T-helper 17 cell (primary cell): ENCODE data around the gene CST11. TPM values are rescaled to one million over a fixed set of nuclear protein-coding genes. Genes with fewer than 3 reads are reported as not detected.
"Not testable (repeated sequence)": the region's sequence is repeated elsewhere in the genome, so short reads cannot be mapped to it uniquely, and the experiment has no call there.

Source experiments
- ATAC-seq: fragments of 150-1000 bp; cut with Tn5 transposase; 2 replicates; pipeline ENCODE4 v1.10.0; 2021; ENCODE audit warnings: mild to moderate bottlenecking, moderate library complexity
- DNase-seq, 3 donors: peaks; one replicate each; pipeline versions ENCODE4 v3.0.0 to v3.0.0-alpha.2; 2020 to 2021
- H3K9me3 ChIP-seq: one replicate; pipeline ENCODE4 v1.7.0; 2013; ENCODE audit warnings: low read length, mild to moderate bottlenecking; ENCODE audit not compliant: control insufficient read depth, poor library complexity, severe bottlenecking
- H3K27ac Mint-ChIP-seq: one replicate; pipeline ENCODE4 v1.8.0; 2022; ENCODE audit warnings: mild to moderate bottlenecking, moderate library complexity, mixed read lengths
- H3K27me3 Mint-ChIP-seq: one replicate; pipeline ENCODE4 v1.8.0; 2022; ENCODE audit warnings: mixed read lengths
- H3K36me3 Mint-ChIP-seq: one replicate; pipeline ENCODE4 v1.8.0; 2022; ENCODE audit warnings: low read depth, mixed read lengths
- H3K4me1 Mint-ChIP-seq: one replicate; pipeline ENCODE4 v1.8.0; 2022; ENCODE audit warnings: mild to moderate bottlenecking, mixed read lengths
- H3K4me3 Mint-ChIP-seq: one replicate; pipeline ENCODE4 v1.8.0; 2022; ENCODE audit warnings: mild to moderate bottlenecking, moderate library complexity, mixed read lengths
- total RNA-seq, 4 donors: library from RNA in 2 of 4; stranded (reverse) in 2 of 4; gene quantifications; one replicate each; pipeline ENCODE4 v1.2.3 and lab custom pipeline; 2022 to 2026

Gene CST11
- total RNA-seq, 2 donors from 2014 or later: not detected

DNA sequence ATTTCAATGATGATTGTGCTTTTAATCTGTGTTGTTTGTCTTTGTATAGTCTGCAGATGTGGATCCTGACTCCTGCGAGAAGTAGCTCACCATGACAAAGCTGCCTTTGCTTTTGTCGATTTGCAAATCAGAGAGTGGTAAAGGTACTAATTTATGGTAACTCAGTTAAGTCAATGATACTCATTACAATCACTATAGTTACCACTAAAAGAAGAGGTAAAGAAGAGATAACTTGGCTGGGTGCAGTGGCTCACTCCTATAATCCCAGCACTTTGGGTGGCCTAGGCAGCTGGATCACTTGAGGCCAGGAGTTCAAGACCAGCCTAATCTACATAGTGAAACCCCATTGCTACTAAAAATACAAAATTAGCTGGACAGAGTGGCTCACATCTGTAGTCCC is 20.6 kb upstream of the CST11 start:
- H3K4me3 Mint-ChIP-seq, H3K4me1 Mint-ChIP-seq: not testable (repeated sequence)

DNA sequence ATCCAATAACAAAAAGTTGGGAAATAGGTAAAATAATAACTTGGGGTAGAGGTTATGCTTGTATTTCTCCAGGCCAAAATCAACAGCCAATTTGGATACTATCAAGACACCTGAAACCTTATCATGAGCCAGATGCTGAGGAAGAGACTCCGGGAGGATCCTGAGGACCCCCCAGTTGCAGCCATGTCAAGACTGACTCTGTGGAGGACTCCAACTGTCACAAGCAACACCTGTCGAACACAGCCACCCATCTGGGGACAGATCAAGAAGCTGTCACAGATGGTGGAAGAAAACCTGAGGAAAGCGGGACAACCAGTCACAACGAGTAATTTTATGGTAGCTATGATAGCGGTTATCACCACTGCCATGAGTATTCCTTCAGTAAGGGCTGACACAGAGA is 19.6 kb upstream of the CST11 start:
- not testable (repeated sequence) for H3K4me3 Mint-ChIP-seq, H3K4me1 Mint-ChIP-seq, H3K36me3 Mint-ChIP-seq, ATAC-seq, H3K9me3 ChIP-seq, DNase-seq, H3K27ac Mint-ChIP-seq
- peaks cover 21% of the 10 kb centered on the region for H3K27me3 Mint-ChIP-seq

More for the DNA sequence above, 20.6 kb upstream of the CST11 start:
- not testable (repeated sequence) for H3K36me3 Mint-ChIP-seq, ATAC-seq, H3K9me3 ChIP-seq, DNase-seq, H3K27ac Mint-ChIP-seq
- H3K27me3 Mint-ChIP-seq: peaks cover 20% of the 10 kb centered on the region

DNA sequence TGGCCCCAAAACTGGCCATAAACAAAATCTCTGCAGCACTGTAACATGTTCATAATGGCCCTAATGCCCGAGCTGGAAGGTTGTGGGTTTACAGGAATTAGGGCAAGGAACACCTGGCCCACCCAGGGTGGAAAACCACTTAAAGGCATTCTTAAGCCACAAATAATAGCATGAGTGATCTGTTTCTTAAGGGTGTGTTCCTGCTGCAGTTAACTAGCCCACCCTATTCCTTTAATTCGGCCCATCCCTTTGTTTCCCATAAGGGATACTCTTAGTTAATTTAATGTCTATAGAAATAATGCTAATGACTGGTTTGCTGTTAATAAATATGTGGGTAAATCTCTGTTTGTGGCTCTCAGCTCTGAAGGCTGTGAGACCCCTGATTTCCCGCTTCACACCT is 14.3 kb upstream of the CST11 start:
- DNase-seq, ATAC-seq, H3K9me3 ChIP-seq, H3K4me1 Mint-ChIP-seq, H3K27ac Mint-ChIP-seq, H3K36me3 Mint-ChIP-seq, H3K4me3 Mint-ChIP-seq: not testable (repeated sequence)
- peaks cover 24% of the 10 kb centered on the region for H3K27me3 Mint-ChIP-seq

GRCh38 chr20:23461180-23461579 is 8.5 kb upstream of the CST11 start:
- no peaks in the 10 kb centered on the region for H3K36me3 Mint-ChIP-seq
- H3K9me3 ChIP-seq: no peaks in the 10 kb centered on the region
- ATAC-seq (no peak), DNase-seq (no peak)
- no peak overlapping the region for H3K4me3 Mint-ChIP-seq
- peaks cover 5% of the 10 kb centered on the region for H3K4me1 Mint-ChIP-seq
- H3K27ac Mint-ChIP-seq: no peak overlapping the region
- H3K27me3 Mint-ChIP-seq: peaks cover 46% of the 10 kb centered on the region

DNA sequence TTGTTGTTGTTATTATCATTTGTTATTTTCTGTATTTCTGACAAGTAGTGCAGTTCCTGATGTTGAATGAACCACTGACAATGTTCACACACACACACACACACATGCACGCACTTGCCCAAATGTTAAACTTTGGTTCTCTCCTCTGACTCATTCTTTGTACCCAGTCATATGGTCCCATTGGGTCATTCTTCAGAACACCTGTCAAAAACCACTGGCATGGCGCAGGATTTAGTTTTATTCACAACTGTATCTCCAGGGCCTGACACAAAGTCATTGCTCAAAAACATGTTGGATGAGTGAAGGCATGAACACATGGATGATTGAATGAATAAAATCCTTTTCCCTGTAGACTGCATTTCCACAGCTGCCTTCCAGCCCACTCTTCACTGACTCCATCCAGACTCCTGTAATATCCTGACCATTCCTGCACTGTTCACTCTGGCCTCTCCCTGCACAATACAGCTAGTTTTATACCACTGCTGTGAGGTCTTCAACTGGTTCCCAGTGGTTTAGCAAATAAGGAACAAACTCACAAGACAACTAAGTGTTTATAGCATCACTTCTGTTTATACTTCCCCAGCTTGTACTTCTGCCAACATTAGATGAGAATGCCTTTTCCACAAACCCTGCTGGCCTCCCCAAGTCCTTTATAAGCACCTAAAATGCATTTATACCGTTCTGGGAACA is 6.9 kb upstream of the CST11 start:
- ATAC-seq (no peak), DNase-seq (no peak)
- Mint-ChIP-seq H3K4me1 (peaks cover 5% of the 10 kb centered on the region), H3K27me3 (peaks cover 51% of the 10 kb centered on the region), H3K36me3 (no peaks in the 10 kb centered on the region), H3K27ac (no peak overlapping the region), H3K4me3 (no peak overlapping the region)
- H3K9me3 ChIP-seq: no peaks in the 10 kb centered on the region

DNA sequence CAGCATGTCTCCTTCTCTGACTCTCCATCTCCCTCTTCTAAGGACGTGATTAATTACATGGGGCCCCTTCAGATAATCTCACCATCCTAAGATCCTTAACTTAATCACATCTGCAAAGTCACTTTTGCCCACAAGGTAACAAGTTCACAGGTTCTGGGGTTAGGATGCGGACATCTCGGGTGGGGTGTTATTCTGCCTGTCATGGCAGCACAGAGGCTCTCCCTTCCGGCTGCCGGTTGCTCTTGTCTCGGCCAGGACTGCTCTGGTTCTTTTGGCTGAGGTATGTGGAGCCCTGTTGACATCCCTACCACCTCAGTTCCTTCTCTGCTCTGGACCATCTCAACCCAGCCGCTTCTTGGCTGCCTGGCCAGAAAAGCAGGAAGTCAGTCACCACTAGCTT is 4.2 kb upstream of the CST11 start:
- H3K4me3 Mint-ChIP-seq: no peak overlapping the region
- DNase-seq (no peak), ATAC-seq (no peak)

DNA sequence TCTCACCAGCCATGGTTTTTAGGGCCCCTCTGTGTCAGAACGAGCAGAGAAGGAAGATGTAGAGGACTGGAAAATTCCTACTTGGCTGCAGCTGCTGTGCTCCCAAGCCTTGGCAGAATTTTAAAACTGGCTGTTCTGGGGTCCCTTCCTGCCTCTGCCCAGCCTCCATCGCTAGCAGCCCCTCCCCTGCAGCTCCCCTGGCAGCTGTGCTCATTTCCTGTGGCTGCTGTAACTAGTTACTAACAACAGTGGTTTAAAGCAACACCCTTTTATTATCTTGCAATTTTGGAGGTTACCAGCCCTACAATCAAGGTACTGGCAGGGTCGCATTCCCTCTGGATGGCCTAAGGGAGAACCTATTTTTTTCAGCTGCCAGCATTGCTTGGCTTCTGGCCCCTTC is 3.7 kb upstream of the CST11 start:
- DNase-seq (no peak), ATAC-seq (no peak)
- H3K4me3 Mint-ChIP-seq: peak overlapping the region; percentile 43
- H3K36me3 Mint-ChIP-seq: no peaks in the 10 kb centered on the region
- H3K9me3 ChIP-seq: no peaks in the 10 kb centered on the region
- H3K4me1 Mint-ChIP-seq: peaks cover 5% of the 10 kb centered on the region
- H3K27me3 Mint-ChIP-seq: peaks cover 51% of the 10 kb centered on the region
- no peak overlapping the region for H3K27ac Mint-ChIP-seq

More for the DNA sequence above, 4.2 kb upstream of the CST11 start:
- Mint-ChIP-seq H3K27ac (peak overlapping the region; percentile 56), H3K4me1 (peaks cover 5% of the 10 kb centered on the region), H3K27me3 (peaks cover 46% of the 10 kb centered on the region), H3K36me3 (no peaks in the 10 kb centered on the region)
- no peaks in the 10 kb centered on the region for H3K9me3 ChIP-seq

GRCh38 chr20:23455639-23456038 is 3.0 kb upstream of the CST11 start:
- peaks cover 53% of the 10 kb centered on the region for H3K27me3 Mint-ChIP-seq
- peaks cover 5% of the 10 kb centered on the region for H3K4me1 Mint-ChIP-seq
- no peak for ATAC-seq
- DNase-seq: no peak
- H3K27ac Mint-ChIP-seq: no peak overlapping the region
- H3K4me3 Mint-ChIP-seq: no peak overlapping the region
- no peaks in the 10 kb centered on the region for H3K9me3 ChIP-seq
- H3K36me3 Mint-ChIP-seq: peaks cover 4% of the 10 kb centered on the region

DNA sequence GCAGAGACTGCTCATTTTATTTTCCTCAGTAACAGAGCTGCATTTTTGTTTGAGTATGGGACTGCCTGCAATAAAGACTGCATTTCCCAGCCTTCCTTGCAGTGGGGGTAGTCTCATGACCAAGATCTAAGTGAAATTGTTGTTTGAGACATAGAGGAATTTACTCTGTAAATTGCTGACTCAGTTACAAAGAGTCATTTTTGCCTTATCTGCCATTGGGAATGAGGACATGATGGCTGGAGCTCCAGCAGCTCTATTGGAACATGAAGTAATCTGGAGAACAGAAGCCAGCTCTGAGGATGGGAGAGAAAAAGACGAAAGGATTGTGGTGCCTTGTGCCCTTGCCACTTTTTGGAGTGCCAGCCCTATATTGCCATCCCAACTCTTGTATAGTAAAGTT is 2.1 kb upstream of the CST11 start:
- H3K9me3 ChIP-seq: no peaks in the 10 kb centered on the region
- Mint-ChIP-seq H3K27ac (no peak overlapping the region), H3K4me1 (peaks cover 5% of the 10 kb centered on the region), H3K36me3 (peaks cover 4% of the 10 kb centered on the region), H3K4me3 (no peak overlapping the region), H3K27me3 (peaks cover 49% of the 10 kb centered on the region)
- ATAC-seq: no peak
- DNase-seq: no peak

DNA sequence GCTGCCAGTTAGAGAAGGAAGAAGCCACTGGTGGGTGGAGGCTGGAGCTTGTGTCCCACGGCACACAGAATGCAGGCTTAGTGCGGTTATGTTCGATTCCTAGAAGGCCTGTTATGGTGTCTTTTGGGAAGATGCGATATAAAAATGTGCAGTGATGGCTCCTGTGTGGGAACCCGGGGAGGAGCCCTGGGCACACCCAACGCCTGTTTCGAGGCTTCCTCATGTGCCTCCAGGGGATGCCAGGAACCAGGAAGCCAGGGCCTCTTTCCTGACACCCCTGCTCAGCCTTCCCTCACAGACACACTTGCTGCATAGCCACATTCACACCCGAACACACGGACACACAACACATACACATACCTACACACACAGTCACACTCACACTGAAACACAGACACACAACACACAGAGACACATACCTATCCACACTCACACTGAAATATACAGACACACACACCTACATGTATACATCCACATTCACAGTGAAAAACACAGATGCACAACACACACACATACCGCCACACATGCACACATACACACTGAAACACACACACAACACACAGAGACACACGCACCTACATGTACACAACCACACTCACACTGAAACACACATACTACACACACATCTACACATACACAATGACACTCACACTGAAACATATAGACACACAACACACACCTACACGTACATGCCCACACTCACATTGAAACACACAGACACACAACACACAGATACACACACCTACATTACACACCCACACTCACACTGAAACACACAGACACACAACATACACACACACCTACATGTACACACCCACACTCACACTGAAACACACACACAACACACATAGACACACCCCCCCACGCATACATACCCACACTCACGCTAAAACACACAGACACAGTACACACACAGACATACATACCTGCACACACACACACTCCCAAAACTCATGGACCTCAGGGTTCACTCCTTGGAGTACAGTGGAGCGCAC is 1.2 kb upstream of the CST11 start:
- H3K4me3 Mint-ChIP-seq: no peak overlapping the region
- peaks cover 4% of the 10 kb centered on the region for H3K36me3 Mint-ChIP-seq
- no peak for ATAC-seq
- peaks cover 39% of the 10 kb centered on the region for H3K27me3 Mint-ChIP-seq
- DNase-seq: no peak
- H3K9me3 ChIP-seq: no peaks in the 10 kb centered on the region
- peaks cover 5% of the 10 kb centered on the region for H3K4me1 Mint-ChIP-seq
- H3K27ac Mint-ChIP-seq: no peak overlapping the region

- H3K4me3 Mint-ChIP-seq: no peak overlapping the region
- no peak for ATAC-seq
- peaks cover 25% of the 10 kb centered on the region for H3K27me3 Mint-ChIP-seq
These were observed 654 bp downstream of the CST11 start for GRCh38 chr20:23451956-23452487.

GRCh38 chr20:23450877-23451276 is 1.8 kb downstream of the CST11 start:
- H3K9me3 ChIP-seq: no peaks in the 10 kb centered on the region
- Mint-ChIP-seq H3K36me3 (peaks cover 4% of the 10 kb centered on the region), H3K27ac (no peak overlapping the region), H3K27me3 (peaks cover 18% of the 10 kb centered on the region), H3K4me1 (no peaks in the 10 kb centered on the region), H3K4me3 (no peak overlapping the region)
- ATAC-seq: no peak
- DNase-seq: no peak

More at GRCh38 chr20:23451956-23452487, 654 bp downstream of the CST11 start:
- H3K27ac Mint-ChIP-seq: no peak overlapping the region
- DNase-seq: no peak
- H3K9me3 ChIP-seq: no peaks in the 10 kb centered on the region
- peaks cover 4% of the 10 kb centered on the region for H3K36me3 Mint-ChIP-seq
- H3K4me1 Mint-ChIP-seq: peaks cover 4% of the 10 kb centered on the region

GRCh38 chr20:23449421-23449820 is 3.3 kb downstream of the CST11 start:
- peaks cover 2% of the 10 kb centered on the region for H3K4me1 Mint-ChIP-seq
- ATAC-seq (no peak), DNase-seq (no peak)
- H3K36me3 Mint-ChIP-seq: peaks cover 4% of the 10 kb centered on the region
- H3K4me3 Mint-ChIP-seq: no peak overlapping the region
- H3K27ac Mint-ChIP-seq: no peak overlapping the region
- peaks cover 21% of the 10 kb centered on the region for H3K27me3 Mint-ChIP-seq
- H3K9me3 ChIP-seq: no peaks in the 10 kb centered on the region
